Pancreas (tissue), 10 donors: ENCODE measurements around the gene CAMK2N2. TPM values are rescaled to one million over a fixed set of nuclear protein-coding genes. Genes with fewer than 3 reads are reported as not detected.
A peak's percentile ranks its signal among the peaks of the same experiment; 100 is the strongest.

Experiments
- ATAC-seq, 4 donors: fragments of 200-7000 bp; cut with Tn5 transposase; one replicate each; pipeline versions ENCODE4 v1.8.0 to v1.9.1; 2020; ENCODE audit warnings: mild to moderate bottlenecking in 4 of 4, moderate library complexity in 4 of 4
- DNase-seq, 6 donors: peaks; one replicate each; pipeline ENCODE4 v3.0.0-alpha.2; 2020
- FAIRE-seq: peaks from 2 replicates; lab custom pipeline; 2012; peaks lifted over from hg19 to GRCh38; lab: Jason Lieb, UNC
- H3K27ac ChIP-seq, 4 donors: fragments of 200-600 bp; sonication (generic); 1 replicate in 3 of 4; 2 replicates in 1 of 4; pipeline versions ENCODE4 v1.5.0 to v1.8.0; 2020
- H3K27me3 ChIP-seq, 4 donors: fragments of 200-600 bp; one replicate each; pipeline ENCODE4 v1.8.0; 2021
- H3K36me3 ChIP-seq, 3 donors: fragments of 200-600 bp; sonication (generic) in 1 of 3; one replicate each; pipeline versions ENCODE4 v1.5.0 to v1.8.0; 2020 to 2021
- H3K4me1 ChIP-seq, 3 donors: fragments of 200-600 bp; one replicate each; pipeline ENCODE4 v1.8.0; 2021
- H3K4me3 ChIP-seq, 4 donors: fragments of 200-600 bp; sonication (generic) in 2 of 4; one replicate each; pipeline versions ENCODE4 v1.5.0 to v1.8.0; 2020 to 2021
- H3K9me3 ChIP-seq, 4 donors: fragments of 200-600 bp; one replicate each; pipeline ENCODE4 v1.8.0; 2021
- CTCF ChIP-seq, 4 donors: fragments of 200-600 bp; sonication (generic) in 3 of 4; IDR thresholded peaks; one replicate each; pipeline versions ENCODE4 v1.5.0 to v1.8.0; 2021; ENCODE audit warnings: antibody characterized with exemption in 4 of 4
- WGBS, 2 donors: extraction: QIAGEN DNeasy Blood & Tissue Kit; methylation state at CpG; one replicate each; pipeline ENCODE4 v1.1.7; 2013; 5-methylcytosine and 5-hydroxymethylcytosine counted together
- intact Hi-C, 3 donors: fragments of 100-400 bp; cut with DNase I; formaldehyde crosslinking; loops; one replicate each; pipeline versions ENCODE4 v1.11.1 to v1.14.2; 2022
- polyA plus RNA-seq, 2 donors: library from polyadenylated mRNA; stranded (reverse); fragments of 200-250 nt; gene quantifications; one replicate each; pipeline ENCODE4 v1.2.3, GENCODE V29; 2013
- total RNA-seq, 6 donors: library from RNA; stranded (reverse); fragmentation: NEBNext Ultra II Directional in 4 of 6; extraction: Animal tissue kit (Norgen Biotek cat#: 25700) in 4 of 6; gene quantifications; one replicate each; pipeline versions ENCODE4 v1.2.1 to v1.2.4, GENCODE V29; 2021 to 2023
- donor health status: healthy with polysubstance abuse.
- donor health status: DM: no; HTN: no; CAD: no; lungs with moderate emphysema.
- donor health status: DM: no; HTN: no; CAD: no.
- donor health status: control.
- donor health status: control.
- donor health status: Bipolar disorder and iron deficiency.
- donor health status: DM: yes; HTN: yes; CAD: no.
- donor health status: DM: no; HTN: no; CAD: no.
- donor health status: DM: no; HTN: no; CAD: no.
- donor health status: DM: yes; HTN: yes; CAD: no.

The CAMK2N2 gene
- total and polyA plus RNA-seq, 8 donors = 7.5 to 33.7 (median 15.7) TPM

- FAIRE-seq = no peak
- WGBS, 2 donors = 23 to 25% methylated on average over 3 of the region's 3 CpGs
Observed at GRCh38 chr3:184295771-184296170, 34.4 kb upstream of the CAMK2N2 start.

GRCh38 chr3:184291738-184292445 lies 30.5 kb upstream of the CAMK2N2 start:
- peak in 1 of 6 donors; percentile 71 for DNase-seq
- intact Hi-C loops = no loop called here
- FAIRE-seq = no peak
- 91 to 94% methylated on average over 21 of the region's 21 CpGs for WGBS, 2 donors
- no peak for TF ChIP-seq CTCF (IDR thresholded peaks at IDR 0.05)
- H3K27ac ChIP-seq = no peak overlapping the region
- H3K4me1 ChIP-seq = peaks cover 0 to 4% (median 3%) of the 10 kb centered on the region in 3 donors
- no peaks in the 10 kb centered on the region for H3K36me3 ChIP-seq
- no peak for ATAC-seq
- H3K4me3 ChIP-seq = no peak overlapping the region
- no peaks in the 10 kb centered on the region for H3K9me3 ChIP-seq
- H3K27me3 ChIP-seq = no peaks in the 10 kb centered on the region

More at GRCh38 chr3:184295771-184296170, 34.4 kb upstream of the CAMK2N2 start:
- Histone ChIP-seq H3K36me3 (peaks cover 0 to 4% (median 4%) of the 10 kb centered on the region in 3 donors), H3K27me3 (no peaks in the 10 kb centered on the region), H3K27ac (peak overlapping the region in 1 of 4 donors; percentile 7), H3K4me1 (peaks cover 8 to 18% (median 10%) of the 10 kb centered on the region in 3 donors), H3K9me3 (no peaks in the 10 kb centered on the region), H3K4me3 (no peak overlapping the region)
- intact Hi-C loops = no loop called here
- no peak for TF ChIP-seq CTCF (IDR thresholded peaks at IDR 0.05)
- DNase-seq (peak in 3 of 6 donors; percentile 70 to 83 (median 76)), ATAC-seq (peak; percentile 14 to 45 (median 32))

GRCh38 chr3:184291044-184291737 lies 29.8 kb upstream of the CAMK2N2 start:
- no peak for FAIRE-seq
- no peak for TF ChIP-seq CTCF (IDR thresholded peaks at IDR 0.05)

GRCh38 chr3:184290331-184290730 lies 29.0 kb upstream of the CAMK2N2 start:
- no peak for TF ChIP-seq CTCF (IDR thresholded peaks at IDR 0.05)
- H3K4me3 ChIP-seq = no peak overlapping the region
- intact Hi-C loops = no loop called here
- no peak overlapping the region for H3K27ac ChIP-seq
- H3K36me3 ChIP-seq = no peaks in the 10 kb centered on the region
- no peaks in the 10 kb centered on the region for H3K27me3 ChIP-seq
- H3K9me3 ChIP-seq = no peaks in the 10 kb centered on the region
- peaks cover 0 to 4% (median 0%) of the 10 kb centered on the region in 3 donors for H3K4me1 ChIP-seq
- ATAC-seq = no peak
- 77 to 85% methylated on average over 10 of the region's 10 CpGs for WGBS, 2 donors
- no peak for FAIRE-seq
- DNase-seq = no peak

More at GRCh38 chr3:184291044-184291737, 29.8 kb upstream of the CAMK2N2 start:
- H3K9me3 ChIP-seq = no peaks in the 10 kb centered on the region
- DNase-seq (no peak), ATAC-seq (no peak)
- peaks cover 0 to 4% (median 3%) of the 10 kb centered on the region in 3 donors for H3K4me1 ChIP-seq
- no peaks in the 10 kb centered on the region for H3K27me3 ChIP-seq
- no peaks in the 10 kb centered on the region for H3K36me3 ChIP-seq
- no peak overlapping the region for H3K4me3 ChIP-seq
- intact Hi-C loops = no loop called here
- H3K27ac ChIP-seq = no peak overlapping the region
- 84 to 85% methylated on average over 21 to 22 of the region's 22 CpGs for WGBS, 2 donors
